NCI-H82 treated with DMSO at 0.1 percent for 48 hours (cell line): ENCODE measurements around the gene ARHGAP23.
"Not testable (repeated sequence)": the region's sequence is repeated elsewhere in the genome, so short reads cannot be mapped to it uniquely, and the experiment has no call there.

Source experiments
- DNase-seq: peaks from one replicate; lab custom pipeline; 2025; ENCODE audit not compliant: unreplicated experiment; lab: John Stamatoyannopoulos, UW

ARHGAP23 gene

GRCh38 chr17:38482700-38483043 lies 54.4 kb downstream of the ARHGAP23 start:
- not testable (repeated sequence) for DNase-seq

DNA sequence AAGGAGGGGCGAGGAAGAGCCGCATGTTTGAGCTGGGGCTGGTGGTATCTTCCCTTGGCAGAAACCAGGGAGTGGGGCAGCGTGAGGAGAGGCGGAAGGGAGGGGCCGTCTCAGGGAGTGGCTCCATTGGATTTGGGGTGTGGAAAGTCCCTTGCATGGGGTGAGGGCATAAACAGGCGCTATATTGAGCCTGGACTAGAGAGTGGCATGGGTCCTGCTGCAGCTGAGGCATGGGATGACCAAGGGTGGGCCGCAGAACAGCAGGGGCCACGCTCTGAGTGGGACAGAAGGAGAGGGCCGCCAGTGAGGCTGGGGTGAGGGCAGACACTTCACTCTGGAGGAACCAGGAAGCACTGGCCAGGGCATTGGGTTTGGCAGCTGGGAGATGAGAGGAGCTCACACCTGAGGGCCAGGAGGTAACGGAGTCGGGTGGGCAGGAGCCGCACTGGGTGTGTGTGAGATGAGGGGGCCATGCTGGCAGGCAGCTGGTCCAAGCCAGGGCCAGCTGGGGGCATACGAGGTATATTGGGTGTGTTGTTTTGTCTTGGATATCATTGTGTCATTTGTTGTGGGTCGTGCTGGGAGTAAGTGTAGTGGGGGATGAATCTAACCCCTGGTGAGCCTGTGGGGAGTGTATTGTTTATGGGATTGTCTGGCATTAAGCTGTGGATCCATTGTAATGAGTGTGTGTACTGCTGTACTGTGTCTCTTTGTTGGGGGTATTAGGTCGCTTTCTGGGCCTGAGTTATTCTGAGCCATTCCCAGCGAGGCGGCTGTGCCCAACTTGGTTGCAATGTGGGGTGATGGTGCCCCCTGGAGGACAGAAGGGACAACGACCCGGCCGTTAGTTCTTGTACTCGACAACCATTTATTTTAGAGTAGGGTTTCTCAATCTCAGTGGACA lies 56.2 kb downstream of the ARHGAP23 start:
- DNase-seq: not testable (repeated sequence)

GRCh38 chr17:38485146-38485468 lies 56.8 kb downstream of the ARHGAP23 start:
- DNase-seq: no peak

- DNase-seq: not testable (repeated sequence)
Observed at GRCh38 chr17:38485681-38486298, 57.5 kb downstream of the ARHGAP23 start.

- DNase-seq: not testable (repeated sequence)
Observed at GRCh38 chr17:38489774-38490173, 61.5 kb downstream of the ARHGAP23 start.

GRCh38 chr17:38491346-38492066 lies 63.2 kb downstream of the ARHGAP23 start:
- DNase-seq: not testable (repeated sequence)

GRCh38 chr17:38492067-38493040 lies 64.1 kb downstream of the ARHGAP23 start:
- peak; percentile 73 for DNase-seq

DNA sequence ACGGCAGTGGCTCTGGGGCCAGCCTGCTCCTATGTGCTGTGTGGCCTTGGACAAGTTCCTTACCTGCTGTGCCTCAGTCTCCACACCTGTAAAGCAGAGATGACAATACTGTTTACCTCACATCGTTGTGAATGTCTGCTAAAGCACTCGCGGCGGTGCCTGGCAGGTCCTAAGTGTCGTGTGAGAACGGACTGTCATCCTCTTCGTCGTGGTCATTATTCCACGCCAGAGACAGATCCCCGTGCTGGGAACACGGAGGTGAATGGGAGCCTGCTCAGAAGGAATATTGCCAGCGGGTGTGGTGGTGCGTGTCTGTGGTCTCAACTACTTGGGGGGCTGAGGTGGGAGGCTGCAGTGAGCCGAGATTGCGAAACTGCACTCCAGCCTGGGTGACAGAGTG lies 65.9 kb downstream of the ARHGAP23 start:
- DNase-seq: not testable (repeated sequence)

DNA sequence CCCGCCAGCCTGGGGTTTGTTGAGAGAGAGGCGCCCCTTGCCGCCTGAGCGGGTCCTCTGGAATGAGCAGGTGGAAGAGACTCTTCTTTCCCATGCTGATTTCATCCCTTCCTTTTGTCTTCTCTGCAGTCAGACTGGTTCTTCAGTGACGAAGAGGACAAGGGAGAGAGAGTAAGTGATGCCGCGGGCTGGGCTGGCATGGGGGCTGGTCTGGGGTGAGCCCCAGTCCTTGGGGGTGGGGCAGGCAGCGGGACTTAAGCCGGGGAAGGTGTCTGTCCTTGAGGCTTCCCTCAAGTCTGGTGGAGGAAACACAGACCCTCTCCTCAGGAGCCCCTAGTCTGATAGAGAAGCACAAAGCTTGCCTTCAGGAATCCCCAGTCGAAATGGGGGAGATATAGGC lies 69.4 kb downstream of the ARHGAP23 start:
- not testable (repeated sequence) for DNase-seq

GRCh38 chr17:38498353-38498752 lies 70.1 kb downstream of the ARHGAP23 start:
- no peak for DNase-seq

DNA sequence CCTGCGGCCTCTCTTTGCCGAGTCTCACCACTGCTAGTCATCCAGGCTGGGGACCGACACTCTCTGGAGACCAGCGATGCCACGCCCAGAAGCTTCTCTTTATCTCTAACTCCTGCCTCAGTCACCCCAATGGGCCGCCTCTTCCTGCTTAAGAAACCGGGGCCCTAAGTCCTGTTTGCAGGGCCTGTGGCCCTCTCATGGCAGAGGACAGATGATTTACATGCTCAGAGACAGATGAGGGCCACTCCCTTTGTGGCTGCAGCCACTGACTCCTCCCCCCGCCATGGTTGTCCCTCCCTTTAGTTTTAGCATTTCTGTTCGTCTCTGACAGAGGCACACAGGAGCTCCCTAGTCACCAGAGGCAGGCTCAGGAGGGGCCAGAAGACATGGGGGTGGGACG lies 71.0 kb downstream of the ARHGAP23 start:
- not testable (repeated sequence) for DNase-seq

DNA sequence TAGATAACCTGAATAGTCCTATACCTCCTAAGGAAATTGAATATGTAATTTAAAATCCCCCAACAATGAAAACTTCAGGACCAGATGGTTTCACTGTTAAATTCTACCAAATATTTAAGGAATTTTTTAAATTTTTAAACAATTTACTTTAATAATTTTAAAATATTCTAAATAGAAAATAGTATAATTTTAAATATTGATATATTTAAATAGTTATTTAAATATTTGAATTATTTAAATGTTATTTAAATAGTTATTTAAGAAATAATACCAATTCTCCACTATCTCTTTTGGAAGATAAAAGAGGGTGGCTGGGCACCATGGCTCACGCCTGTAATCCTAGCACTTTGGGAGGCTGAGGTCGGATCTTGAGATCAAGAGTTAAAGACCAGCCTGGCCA lies 73.5 kb downstream of the ARHGAP23 start:
- DNase-seq: not testable (repeated sequence)

DNA sequence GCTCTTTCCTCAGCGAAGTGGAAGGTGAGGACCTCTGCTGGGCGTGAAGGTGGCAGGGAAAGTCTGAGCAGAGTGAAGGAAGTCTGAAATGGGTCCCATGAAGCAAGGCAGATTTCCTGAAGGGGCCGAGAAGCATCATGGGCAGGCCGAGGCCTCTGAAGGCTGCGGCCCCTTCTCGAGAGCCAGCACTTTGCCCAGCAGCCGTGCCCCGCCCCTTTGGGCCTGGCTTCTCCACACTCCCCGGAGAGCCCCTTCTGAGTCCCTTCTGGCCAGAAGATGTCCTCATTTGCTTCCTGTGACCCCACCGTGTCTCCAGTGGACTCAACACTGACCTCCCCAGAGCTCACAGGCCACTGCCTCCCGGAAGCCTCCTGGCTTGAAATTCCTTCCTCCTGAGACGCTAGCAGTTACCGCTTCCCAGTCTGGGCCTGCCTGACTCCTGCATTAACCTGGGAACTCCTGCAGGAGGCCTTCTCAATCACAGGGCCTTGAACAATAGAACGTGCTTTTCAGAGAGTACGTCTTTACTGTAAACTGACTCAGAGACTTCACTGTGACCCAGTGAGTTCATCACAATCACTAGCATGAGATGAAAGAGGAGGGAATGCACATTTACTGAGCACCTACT lies 75.1 kb downstream of the ARHGAP23 start:
- not testable (repeated sequence) for DNase-seq

GRCh38 chr17:38504216-38504615 lies 76.0 kb downstream of the ARHGAP23 start:
- DNase-seq: no peak

DNA sequence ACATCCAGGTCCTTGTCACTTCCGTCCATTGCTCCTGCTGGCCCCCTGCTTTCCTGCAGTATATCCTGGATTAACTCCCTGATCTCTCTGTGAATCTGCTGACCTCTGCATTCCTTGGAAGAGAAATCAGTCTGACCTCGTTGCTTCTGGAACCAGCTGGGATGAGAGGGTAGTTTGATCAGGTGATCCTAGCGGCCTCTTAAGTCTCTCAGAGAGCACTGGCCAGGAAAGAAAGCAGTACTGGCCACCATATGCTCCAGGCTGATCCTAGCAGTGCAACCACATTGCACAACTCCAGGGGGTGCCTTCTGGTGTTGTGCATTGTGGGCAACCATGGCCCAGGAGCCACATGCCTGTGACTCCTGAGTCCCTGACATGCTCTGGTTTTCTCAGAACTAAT lies 79.2 kb downstream of the ARHGAP23 start:
- DNase-seq: no peak

- no peak for DNase-seq
Observed at GRCh38 chr17:38507921-38508569, 79.8 kb downstream of the ARHGAP23 start.

DNA sequence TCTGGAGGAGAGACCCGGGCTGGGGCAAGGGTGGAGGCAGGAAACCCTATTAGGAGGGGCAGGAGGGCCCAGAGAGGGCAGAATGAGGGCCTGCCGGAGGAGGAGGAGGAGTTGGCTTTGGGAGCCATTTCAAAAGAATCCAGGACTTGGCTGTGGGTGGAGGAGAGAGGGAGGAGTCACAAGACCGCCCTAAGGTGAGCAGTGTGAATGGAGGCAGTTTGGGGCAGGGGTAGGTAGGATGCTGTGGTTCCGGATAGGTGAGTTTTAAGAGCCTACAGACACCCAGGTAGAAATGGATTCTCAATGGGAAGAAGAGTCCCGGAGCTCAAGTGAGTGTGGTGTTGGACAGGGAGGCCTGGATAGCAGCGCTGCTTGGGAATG lies 80.3 kb downstream of the ARHGAP23 start:
- no peak for DNase-seq

DNA sequence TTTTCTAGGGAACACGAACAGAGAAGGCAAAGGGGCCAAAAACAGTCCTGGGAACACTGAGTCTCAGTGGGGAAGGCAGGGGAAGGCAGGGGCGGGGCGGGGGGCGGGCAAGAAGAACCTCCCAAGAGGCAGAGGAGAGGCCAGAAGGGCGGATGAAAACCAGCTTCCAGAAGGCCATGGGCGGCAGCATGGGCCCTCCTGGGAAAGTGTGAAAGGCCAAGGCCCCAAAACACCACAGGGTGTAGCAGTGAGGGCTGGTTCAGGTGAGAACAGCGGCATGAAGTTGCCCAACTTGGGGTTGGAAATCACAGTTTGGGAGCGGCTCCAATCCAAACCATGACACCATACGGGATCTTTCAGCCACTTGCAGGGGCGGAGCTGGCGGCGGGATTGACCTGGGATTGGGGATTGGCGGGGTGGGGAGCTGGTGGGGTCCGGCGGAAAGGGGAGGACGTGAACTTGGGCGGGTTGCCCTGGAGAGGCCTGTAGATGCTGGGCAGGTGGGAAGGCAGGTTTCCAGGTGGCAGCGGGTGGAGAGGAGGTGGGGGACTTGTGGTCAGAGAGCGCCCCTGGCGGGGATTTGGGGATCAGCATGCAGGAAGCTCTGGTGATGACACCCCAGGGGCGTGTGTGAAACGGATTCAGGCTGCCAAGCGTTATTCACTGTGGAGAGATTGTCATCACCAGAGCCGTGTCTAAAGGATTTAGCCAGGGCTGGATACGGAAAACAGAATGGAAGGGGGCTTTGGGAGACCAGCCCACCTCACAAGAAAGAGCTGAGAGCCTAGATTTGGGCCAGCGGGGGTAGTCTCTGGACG lies 80.9 kb downstream of the ARHGAP23 start:
- no peak for DNase-seq
